HG03520 (cell line): ENCODE measurements around the gene PRKCZ.
A peak's percentile ranks its signal among the peaks of the same experiment; 100 is the strongest.

Experiments used
- ATAC-seq: cut with Tn5 transposase; IDR thresholded peaks from one replicate; pipeline ENCODE4 v1.9.1; 2021; ENCODE audit warnings: mild to moderate bottlenecking, moderate library complexity; ENCODE audit not compliant: unreplicated experiment

PRKCZ gene

DNA sequence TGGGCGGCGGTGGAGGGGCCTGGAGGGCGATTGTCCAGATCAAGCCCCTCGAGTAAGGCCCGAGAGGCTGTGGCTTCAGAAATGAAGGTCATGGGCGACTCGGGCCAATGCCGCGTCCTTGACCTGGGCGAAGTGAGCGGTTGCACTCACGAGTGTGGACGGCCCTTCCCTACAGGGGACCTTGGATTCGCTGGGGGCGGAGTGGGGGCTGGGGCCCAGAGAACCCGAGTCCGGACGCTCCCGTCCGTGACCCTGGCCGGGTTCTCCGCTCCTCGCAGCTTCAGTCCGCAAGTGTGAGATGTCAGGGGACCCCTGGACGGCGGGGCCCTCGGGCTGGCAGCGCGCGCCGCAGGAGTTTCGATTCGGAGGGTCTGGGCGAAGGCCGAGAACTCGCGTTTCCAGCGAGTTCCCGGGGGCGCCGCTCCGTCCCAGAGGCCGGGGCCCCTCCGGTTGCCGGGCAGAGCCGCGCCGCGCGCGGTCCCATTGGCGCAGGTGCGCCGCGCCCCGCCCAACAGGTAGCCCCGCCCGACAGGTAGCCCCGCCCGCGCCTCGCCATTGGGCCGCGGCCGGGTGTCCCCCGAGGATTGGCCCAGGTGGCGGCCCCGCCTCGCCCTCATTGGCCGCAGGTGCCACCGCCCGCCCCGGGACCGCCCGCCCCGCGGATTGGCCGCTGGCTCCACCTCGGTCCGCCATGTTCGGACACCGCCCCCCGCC is at the start of gene PRKCZ:
TSS of gene PRKCZ (plus strand) at position 694 of the 714 bp plus-strand sequence. CDS start 220 bp downstream, outside the sequence.
- peak; percentile 54 for ATAC-seq

DNA sequence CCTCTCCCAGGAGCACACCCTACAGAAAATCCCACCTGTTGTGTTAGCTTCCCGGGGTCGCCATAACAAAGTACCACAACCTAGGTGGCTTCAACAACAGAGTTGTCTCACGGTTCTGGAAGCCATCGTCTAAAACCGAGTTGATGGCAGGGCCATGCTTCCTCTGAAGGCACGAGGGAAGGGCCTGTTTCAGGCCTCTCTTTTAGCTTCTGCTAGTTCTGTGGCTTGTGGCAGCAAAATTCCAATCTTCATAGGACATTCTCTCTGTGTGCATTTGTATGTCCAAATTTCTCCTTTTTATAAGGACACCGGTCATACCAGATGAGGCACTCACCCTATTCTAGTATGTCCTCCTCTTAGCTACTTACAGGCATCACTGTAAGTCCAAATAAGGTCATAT is 49.8 kb upstream of the PRKCZ start:
- ATAC-seq, result no peak

- ATAC-seq, result no peak
Observed at GRCh38 chr1:2000850-2001249, 49.4 kb upstream of the PRKCZ start.

DNA sequence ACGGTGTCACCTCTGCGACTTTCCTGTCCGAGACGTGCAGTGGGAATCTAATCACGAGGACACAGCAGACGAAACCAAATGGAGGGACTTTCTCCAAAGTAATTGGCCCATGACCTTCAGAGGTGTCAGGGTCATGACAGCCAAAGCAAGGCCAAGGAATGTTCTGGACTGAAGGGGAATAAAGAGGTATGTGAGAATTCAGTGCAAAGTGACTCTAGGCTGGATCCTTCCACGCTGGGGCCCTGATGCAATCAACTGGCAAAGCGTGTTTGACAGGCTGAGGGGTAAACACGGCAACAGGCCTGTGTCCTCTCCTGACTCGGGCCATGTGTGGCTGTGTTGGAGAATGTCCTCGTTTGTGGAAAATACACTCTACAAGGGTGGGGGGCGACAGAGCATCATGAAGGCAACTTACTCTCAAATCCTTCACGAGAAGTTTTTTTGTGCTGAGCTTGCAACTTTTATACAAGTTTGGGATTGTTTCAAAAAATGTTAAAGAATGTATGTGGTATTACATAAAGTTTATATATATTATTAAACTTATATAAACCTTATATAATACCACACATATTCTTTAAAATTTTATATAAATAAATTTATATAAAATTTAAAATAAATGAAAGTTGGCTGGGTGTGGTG is 48.3 kb upstream of the PRKCZ start:
- ATAC-seq, result no peak

GRCh38 chr1:2003541-2004131 is 46.6 kb upstream of the PRKCZ start, which contains the start of gene CFAP74:
Gene CFAP74 (minus strand): TSS chr1:2003786. CDS start chr1:1990956, 12,830 bp downstream.
- no peak for ATAC-seq

DNA sequence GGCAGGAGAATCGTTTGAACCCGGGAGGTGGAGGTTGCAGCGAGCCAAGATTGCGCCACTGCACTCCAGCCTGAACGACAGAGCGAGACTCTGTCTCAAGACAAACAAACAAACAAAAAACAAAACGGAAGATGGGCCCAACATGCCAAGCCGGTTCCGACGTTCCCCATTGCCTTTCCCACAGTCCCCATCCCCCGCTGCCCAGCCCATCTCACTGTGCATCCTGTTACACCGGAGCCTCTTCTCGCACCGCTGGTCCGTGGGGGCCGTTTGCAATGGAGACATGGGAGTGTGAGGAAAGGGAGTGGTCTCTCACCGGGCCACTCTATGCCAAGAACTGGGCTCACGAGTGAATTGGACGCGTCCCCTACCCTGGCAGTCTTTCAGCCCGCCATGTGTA is 45.4 kb upstream of the PRKCZ start:
- ATAC-seq, result no peak

DNA sequence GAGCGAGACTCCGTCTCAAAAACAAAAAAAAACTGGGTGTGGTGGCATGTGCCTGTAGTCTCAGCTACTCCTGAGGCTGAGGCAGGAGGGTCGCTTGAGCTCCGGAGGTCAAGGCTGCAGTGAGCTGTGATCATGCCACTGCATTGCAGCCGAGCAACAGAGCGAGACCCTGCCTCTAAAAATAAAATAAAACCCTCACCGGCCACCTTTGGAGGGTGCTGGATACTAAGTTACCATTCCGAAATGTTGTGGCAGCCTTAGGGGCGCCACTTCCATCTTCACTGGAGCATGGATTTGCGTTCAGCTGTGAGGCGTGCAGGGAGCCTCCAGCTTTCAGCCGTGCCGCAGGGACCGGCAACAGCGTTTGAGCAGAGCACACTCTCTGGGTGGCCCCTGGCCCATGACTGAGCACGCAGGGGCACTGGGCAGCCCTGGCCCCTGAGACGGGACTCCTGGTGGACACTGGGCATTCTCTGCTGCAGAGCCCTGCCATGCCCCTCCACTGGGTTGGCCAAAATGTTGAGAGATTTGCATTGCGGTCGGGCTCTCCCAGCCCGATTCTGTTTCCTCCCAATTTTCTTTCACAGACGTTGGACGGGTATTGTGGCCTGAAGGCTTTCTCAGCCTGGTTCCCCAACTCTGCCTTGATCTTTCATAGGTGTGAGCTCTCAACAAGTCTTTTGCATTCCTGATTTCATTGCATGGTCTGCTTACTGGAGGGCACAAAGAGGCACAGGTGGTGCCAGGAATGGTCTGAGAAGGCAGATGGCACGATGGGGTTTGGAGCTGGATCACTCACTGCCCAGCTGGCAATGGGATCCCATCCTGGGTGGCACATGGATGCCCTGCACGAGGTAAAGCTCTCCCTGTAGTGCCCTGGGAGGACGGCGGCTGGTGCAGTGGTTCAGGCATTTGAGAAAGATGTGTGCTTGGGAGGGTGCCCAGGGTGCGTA is 40.8 kb upstream of the PRKCZ start:
- no peak for ATAC-seq

- no peak for ATAC-seq
Observed at GRCh38 chr1:2014181-2014580, 36.0 kb upstream of the PRKCZ start.

DNA sequence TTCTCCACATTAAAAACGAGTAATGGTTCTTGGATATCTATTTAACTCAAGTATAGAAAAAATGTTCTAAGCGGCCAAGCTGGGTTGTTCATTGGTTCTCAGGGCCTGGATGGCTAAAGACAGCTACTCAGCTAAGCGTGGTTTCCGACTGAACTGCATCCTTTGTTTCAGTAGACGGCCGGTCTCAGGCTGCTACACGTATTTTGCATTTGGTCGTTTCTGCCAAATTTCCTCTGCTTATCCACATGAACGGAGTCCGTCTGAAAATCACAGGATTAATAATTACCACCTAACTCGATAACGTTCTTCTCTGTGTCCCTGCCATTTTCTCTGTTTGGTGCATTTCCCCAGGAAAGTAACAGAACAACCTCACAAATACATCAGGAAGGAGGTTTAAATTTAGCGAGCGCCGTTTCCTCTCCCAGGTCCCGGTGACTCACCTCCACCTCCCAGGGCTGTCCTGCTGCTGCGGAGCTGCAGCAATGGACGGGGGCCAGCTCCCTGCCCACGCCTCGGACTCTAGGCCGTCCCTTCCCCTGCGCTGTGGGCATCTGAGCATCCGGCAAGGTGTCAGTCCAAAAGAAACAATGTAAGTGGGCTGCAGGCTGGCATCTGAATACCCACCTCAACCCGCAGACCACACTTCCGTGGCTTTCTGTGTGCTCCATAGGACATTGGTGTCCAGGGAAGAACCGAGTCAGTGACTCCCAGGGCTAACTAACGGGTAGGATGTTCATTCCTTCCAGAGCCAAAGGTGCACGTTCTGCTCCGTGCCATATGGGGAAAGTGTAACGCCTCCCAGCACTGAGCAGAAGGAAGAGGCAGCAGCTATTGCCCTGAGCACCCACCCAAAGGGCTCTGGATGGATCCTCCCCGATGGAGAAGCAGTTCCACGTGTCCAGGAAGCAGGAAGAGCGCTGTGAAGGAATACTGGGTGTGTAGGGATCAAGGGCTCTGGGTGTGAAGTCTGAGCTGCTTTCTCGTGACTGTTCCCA is 35.2 kb upstream of the PRKCZ start:
- ATAC-seq, result no peak

- ATAC-seq, result no peak
Observed at GRCh38 chr1:2016123-2016522, 34.1 kb upstream of the PRKCZ start.

GRCh38 chr1:2018217-2019171 is 31.7 kb upstream of the PRKCZ start:
- no peak for ATAC-seq

DNA sequence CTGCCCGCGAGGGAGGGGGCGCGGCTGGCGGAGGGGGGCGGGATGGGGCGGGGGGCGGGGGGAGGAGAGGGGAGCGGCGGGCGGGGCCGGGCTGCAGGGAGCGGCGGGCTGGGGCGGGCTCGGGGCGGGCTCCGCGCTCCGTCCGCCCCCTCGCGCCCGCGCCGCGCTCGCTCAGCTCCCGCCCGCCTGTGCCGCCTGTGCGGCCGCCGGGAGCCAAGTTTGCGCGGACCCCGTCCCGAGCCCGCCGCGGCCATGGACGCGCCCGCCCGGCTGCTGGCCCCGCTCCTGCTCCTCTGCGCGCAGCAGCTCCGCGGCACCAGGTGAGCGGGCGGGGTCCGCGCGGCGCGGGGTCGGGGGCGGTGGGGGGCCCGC is 31.1 kb upstream of the PRKCZ start, which contains the start of gene GABRD:
TSS of gene GABRD (plus strand) at position 174 of the 372 bp plus-strand sequence. CDS start at position 253, 79 bp downstream.
- no peak for ATAC-seq

GRCh38 chr1:2019571-2020309 is 30.5 kb upstream of the PRKCZ start:
- no peak for ATAC-seq

DNA sequence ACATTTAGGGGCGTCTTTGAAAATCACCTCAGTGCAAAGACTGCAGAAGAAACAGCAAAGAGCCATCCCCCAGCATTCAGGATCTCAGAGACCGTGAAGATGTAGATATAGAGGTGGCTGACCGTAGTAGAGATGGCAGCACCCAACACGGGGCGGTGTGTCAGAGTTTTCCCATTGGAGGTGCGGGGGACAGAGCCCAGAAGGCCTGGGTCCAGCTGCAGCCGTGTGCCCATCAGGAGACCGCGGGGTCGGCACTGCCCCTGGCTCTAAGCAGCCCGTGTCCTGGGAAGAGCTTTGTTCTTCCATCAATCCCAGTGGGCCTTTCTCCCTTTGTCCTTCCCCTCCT is 29.9 kb upstream of the PRKCZ start:
- ATAC-seq, result no peak

GRCh38 chr1:2021550-2021949 is 28.7 kb upstream of the PRKCZ start:
- no peak for ATAC-seq

DNA sequence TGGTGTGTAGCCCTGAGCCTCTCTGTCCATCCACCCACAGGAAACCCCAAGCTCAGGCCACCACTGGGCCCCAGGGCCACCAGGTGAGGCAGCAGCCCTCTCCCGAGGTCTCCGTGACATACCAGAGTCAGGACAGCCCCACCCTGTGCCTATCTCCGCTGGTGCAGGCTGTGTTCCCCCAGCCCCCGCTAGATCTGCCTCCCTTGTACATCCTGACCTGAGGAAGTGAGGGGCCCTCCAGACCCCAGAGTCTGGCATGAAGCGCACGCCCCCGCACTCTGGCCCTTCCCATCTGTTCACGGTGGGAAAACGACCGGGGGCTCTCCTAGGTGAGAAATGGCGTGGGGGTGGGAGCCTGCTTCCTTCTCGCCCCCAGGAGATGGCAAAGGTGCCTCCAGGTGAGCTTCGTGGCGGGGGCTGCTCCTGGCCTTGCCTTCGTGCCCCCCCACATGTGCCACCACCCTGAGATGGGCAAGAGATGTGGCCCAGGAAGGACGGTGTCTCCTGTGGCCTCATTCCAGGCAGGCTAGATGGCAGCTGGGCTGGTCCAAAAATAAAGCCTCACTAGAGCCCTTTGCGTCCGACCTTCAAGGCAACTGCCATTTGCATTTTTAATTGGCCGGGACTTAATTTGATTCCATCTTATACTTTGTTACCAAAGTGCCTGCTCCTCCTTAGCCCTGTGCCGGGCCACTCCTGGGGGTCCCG is 28.0 kb upstream of the PRKCZ start:
- ATAC-seq, result no peak

- ATAC-seq, result no peak
Observed at GRCh38 chr1:2023187-2023586, 27.0 kb upstream of the PRKCZ start.
